Epithelial cell of proximal tubule (primary cell): ENCODE data around the gene CHN1. TPM values are rescaled to one million over a fixed set of nuclear protein-coding genes. Genes with fewer than 3 reads are reported as not detected.

Source experiments
- DNase-seq: peaks from one replicate; pipeline ENCODE4 v3.0.0-alpha.2; 2011; ENCODE audit warnings: low read depth
- H3K4me3 ChIP-seq: 2 replicates; pipeline ENCODE4 v1.5.1; 2011; ENCODE audit warnings: low read depth, mild to moderate bottlenecking, low read length
- CTCF ChIP-seq: conservative IDR thresholded peaks from 2 replicates; pipeline ENCODE4 v1.5.1; 2012; ENCODE audit warnings: low read depth, mild to moderate bottlenecking, low read length
- total RNA-seq: library from RNA; depleted of rRNA; stranded (reverse); fragments of >200 nt; gene quantifications from 2 replicates; pipeline ENCODE4 v1.2.3, GENCODE V29; 2015

CHN1 gene
- total RNA-seq, 1 donor from 2014 or later, result 22.5 TPM

- DNase-seq, result peak; percentile 84
- peak overlapping the region; percentile 26 for H3K4me3 ChIP-seq
- peak; percentile 93 for TF ChIP-seq CTCF
Observed at GRCh38 chr2:174771631-174772471, 233.3 kb downstream of the CHN1 start.

GRCh38 chr2:174771136-174771535, 234.0 kb downstream of the CHN1 start:
- DNase-seq, result no peak
- TF ChIP-seq CTCF, result no peak
- H3K4me3 ChIP-seq, result no peak overlapping the region

- TF ChIP-seq CTCF, result no peak
- no peak for DNase-seq
- no peak overlapping the region for H3K4me3 ChIP-seq
Observed at GRCh38 chr2:174768557-174768956, 236.6 kb downstream of the CHN1 start.

- no peak for DNase-seq
- TF ChIP-seq CTCF, result no peak
Observed at GRCh38 chr2:174766271-174766670, 238.9 kb downstream of the CHN1 start.

GRCh38 chr2:174765576-174765975, 239.6 kb downstream of the CHN1 start:
- no peak overlapping the region for H3K4me3 ChIP-seq
- DNase-seq, result no peak
- TF ChIP-seq CTCF, result no peak

More at GRCh38 chr2:174766271-174766670, 238.9 kb downstream of the CHN1 start:
- no peak overlapping the region for H3K4me3 ChIP-seq

GRCh38 chr2:174764280-174765255, 240.6 kb downstream of the CHN1 start, which contains the start of gene CHRNA1:
TSS of gene CHRNA1 (minus strand) at chr2:174764472. CDS start at chr2:174764394, 78 bp downstream.
- no peak for TF ChIP-seq CTCF

More at GRCh38 chr2:174764280-174765255, 240.6 kb downstream of the CHN1 start, which contains the start of gene CHRNA1:
- no peak for DNase-seq
- H3K4me3 ChIP-seq, result no peak within 1 kb of the TSS
